H9 (cell line): ENCODE data around the gene JUP. TPM values are rescaled to one million over a fixed set of nuclear protein-coding genes. Genes with fewer than 3 reads are reported as not detected.

Source experiments
- DNase-seq: peaks from one replicate; pipeline ENCODE4 v3.0.0-alpha.2; 2017
- H2AFZ ChIP-seq: one replicate; pipeline ENCODE4 v1.6.1; 2013; ENCODE audit warnings: mild to moderate bottlenecking, low read length, control low read depth, moderate library complexity
- H2AK5ac ChIP-seq: 2 replicates; pipeline ENCODE4 v1.6.1; 2013; ENCODE audit warnings: low read length, control low read depth, mixed read lengths; ENCODE audit not compliant: insufficient read length
- H2BK120ac ChIP-seq: one replicate; pipeline ENCODE4 v1.6.1; 2013; ENCODE audit warnings: low read depth, mild to moderate bottlenecking, low read length, control low read depth, inconsistent platforms; ENCODE audit not compliant: poor library complexity, severe bottlenecking
- H2BK12ac ChIP-seq: 2 replicates; pipeline ENCODE4 v1.6.1; 2013; ENCODE audit warnings: low read length, control low read depth, mixed read lengths, low read depth; ENCODE audit not compliant: insufficient read length
- H2BK15ac ChIP-seq: 2 replicates; pipeline ENCODE4 v1.6.1; 2013; ENCODE audit warnings: low read depth, low read length, control low read depth
- H2BK20ac ChIP-seq: one replicate; pipeline ENCODE4 v1.6.1; 2013; ENCODE audit warnings: low read depth, mild to moderate bottlenecking, low read length, control low read depth, inconsistent platforms; ENCODE audit not compliant: poor library complexity, severe bottlenecking
- H2BK5ac ChIP-seq: 2 replicates; pipeline ENCODE4 v1.6.1; 2013; ENCODE audit warnings: low read length, control low read depth, mixed read lengths; ENCODE audit not compliant: insufficient read length
- H3K14ac ChIP-seq: 2 replicates; pipeline ENCODE4 v1.6.1; 2013; ENCODE audit warnings: low read length, control low read depth; ENCODE audit not compliant: insufficient read depth
- H3K18ac ChIP-seq: 2 replicates; pipeline ENCODE4 v1.6.1; 2013; ENCODE audit warnings: low read depth, mild to moderate bottlenecking, mixed read lengths, low read length, control low read depth; ENCODE audit not compliant: insufficient read length
- H3K23ac ChIP-seq: 2 replicates; pipeline ENCODE4 v1.6.1; 2013; ENCODE audit warnings: low read length, control low read depth, mixed read lengths, low read depth; ENCODE audit not compliant: insufficient read length
- H3K23me2 ChIP-seq: 2 replicates; pipeline ENCODE4 v1.6.1; 2013; ENCODE audit warnings: low read depth, mild to moderate bottlenecking, mixed read lengths, low read length, control low read depth; ENCODE audit not compliant: insufficient read length, poor library complexity, severe bottlenecking
- H3K27ac ChIP-seq: 2 replicates; pipeline ENCODE4 v1.5.1; 2013; ENCODE audit warnings: low read length, control low read depth, mixed read lengths, low read depth; ENCODE audit not compliant: insufficient read length
- H3K27me3 ChIP-seq: 2 replicates; pipeline ENCODE4 v1.6.1; 2013; ENCODE audit warnings: low read length, control low read depth, inconsistent platforms; ENCODE audit not compliant: insufficient read depth
- H3K4ac ChIP-seq: 2 replicates; pipeline ENCODE4 v1.6.1; 2013; ENCODE audit warnings: low read depth, mild to moderate bottlenecking, control low read depth, inconsistent platforms, low read length, moderate library complexity
- H3K4me1 ChIP-seq: 2 replicates; pipeline ENCODE4 v1.6.1; 2013; ENCODE audit warnings: low read length, control low read depth, inconsistent platforms; ENCODE audit not compliant: insufficient read depth
- H3K4me2 ChIP-seq: 2 replicates; pipeline ENCODE4 v1.6.1; 2013; ENCODE audit warnings: low read length, control low read depth, mixed read lengths; ENCODE audit not compliant: insufficient read length, insufficient read depth
- H3K56ac ChIP-seq: 2 replicates; pipeline ENCODE4 v1.6.1; 2013; ENCODE audit warnings: low read depth, mild to moderate bottlenecking, mixed read lengths, low read length, control low read depth; ENCODE audit not compliant: insufficient read length
- H3K79me1 ChIP-seq: 2 replicates; pipeline ENCODE4 v1.6.1; 2013; ENCODE audit warnings: low read depth, mild to moderate bottlenecking, moderate library complexity, low read length, control low read depth, inconsistent platforms; ENCODE audit not compliant: insufficient read depth, poor library complexity, severe bottlenecking
- H3K79me2 ChIP-seq: 2 replicates; pipeline ENCODE4 v1.6.1; 2013; ENCODE audit warnings: low read length, control low read depth, inconsistent platforms; ENCODE audit not compliant: insufficient read depth
- H3K9ac ChIP-seq: 2 replicates; pipeline ENCODE4 v1.6.1; 2013; ENCODE audit warnings: low read length, control low read depth, mixed read lengths; ENCODE audit not compliant: insufficient read length; ENCODE audit errors: extremely low read depth
- H3K9me3 ChIP-seq: one replicate; pipeline ENCODE4 v1.6.1; 2013; ENCODE audit warnings: low read depth, low read length, inconsistent platforms; ENCODE audit not compliant: control insufficient read depth
- H3T11ph ChIP-seq: one replicate; pipeline ENCODE4 v1.6.1; 2013; ENCODE audit warnings: mild to moderate bottlenecking, low read length, control low read depth, inconsistent platforms
- H4K20me1 ChIP-seq: one replicate; pipeline ENCODE4 v1.6.1; 2013; ENCODE audit not compliant: control insufficient read depth, insufficient read length, insufficient read depth
- H4K5ac ChIP-seq: 2 replicates; pipeline ENCODE4 v1.6.1; 2013; ENCODE audit warnings: low read depth, mild to moderate bottlenecking, mixed read lengths, low read length, control low read depth; ENCODE audit not compliant: insufficient read length
- H4K8ac ChIP-seq: replicated peaks from 2 replicates; pipeline ENCODE4 v1.6.1; 2013; ENCODE audit warnings: low read length, control low read depth, mixed read lengths, low read depth; ENCODE audit not compliant: insufficient read length
- H4K91ac ChIP-seq: 2 replicates; pipeline ENCODE4 v1.6.1; 2013; ENCODE audit warnings: low read depth, mild to moderate bottlenecking, moderate library complexity, mixed read lengths, low read length, control low read depth; ENCODE audit not compliant: insufficient read length
- H3K27ac Mint-ChIP-seq, 3 experiments: 2 replicates in 2 of 3; 3 replicates in 1 of 3; pipeline ENCODE4 v1.8.0; 2020 to 2021; ENCODE audit warnings: mixed read lengths in 3 of 3, mild to moderate bottlenecking in 1 of 3, moderate library complexity in 1 of 3
- H3K27me3 Mint-ChIP-seq: 2 replicates; pipeline ENCODE4 v1.8.0; 2021; ENCODE audit warnings: low read depth, mild to moderate bottlenecking, moderate library complexity, mixed read lengths
- H3K36me3 Mint-ChIP-seq, 3 experiments: 2 replicates in 2 of 3; 3 replicates in 1 of 3; pipeline ENCODE4 v1.8.0; 2020 to 2021; ENCODE audit warnings: low read depth in 3 of 3, mixed read lengths in 3 of 3; ENCODE audit not compliant: insufficient read depth in 1 of 3
- H3K4me1 Mint-ChIP-seq, 2 experiments: 2 replicates each; pipeline ENCODE4 v1.8.0; 2020; ENCODE audit warnings: mixed read lengths in 2 of 2
- H3K4me3 Mint-ChIP-seq, 2 experiments: 2 replicates in 1 of 2; 3 replicates in 1 of 2; pipeline ENCODE4 v1.8.0; 2020 to 2021; ENCODE audit warnings: mild to moderate bottlenecking in 2 of 2, mixed read lengths in 2 of 2, moderate library complexity in 1 of 2
- H3K9me3 Mint-ChIP-seq, 2 experiments: 2 replicates in 1 of 2; 3 replicates in 1 of 2; pipeline ENCODE4 v1.8.0; 2020; ENCODE audit warnings: mild to moderate bottlenecking in 2 of 2, mixed read lengths in 2 of 2, moderate library complexity in 1 of 2
- WGBS: extraction: QIAGEN DNeasy Blood & Tissue Kit; methylation state at CpG from one replicate; pipeline ENCODE4 v1.1.7; 2013; ENCODE audit warnings: missing lambda C conversion rate, low lambda C conversion rate, mixed read lengths; ENCODE audit not compliant: insufficient read length; ENCODE audit errors: extremely low coverage; 5-methylcytosine and 5-hydroxymethylcytosine counted together
- total RNA-seq: library from RNA; stranded (reverse); gene quantifications from 2 replicates; pipeline ENCODE4 v1.2.1, GENCODE V29; 2021
- TF ChIP-seq, protein P1 (sequence below): fragments of 200-600 bp; sonication (generic); conservative IDR thresholded peaks from 3 replicates; pipeline ENCODE4 v1.8.0; 2021; ENCODE audit warnings: antibody characterized with exemption, mild to moderate bottlenecking

The JUP gene
- total RNA-seq, 1 experiment from 2014 or later: 90.1 TPM

DNA sequence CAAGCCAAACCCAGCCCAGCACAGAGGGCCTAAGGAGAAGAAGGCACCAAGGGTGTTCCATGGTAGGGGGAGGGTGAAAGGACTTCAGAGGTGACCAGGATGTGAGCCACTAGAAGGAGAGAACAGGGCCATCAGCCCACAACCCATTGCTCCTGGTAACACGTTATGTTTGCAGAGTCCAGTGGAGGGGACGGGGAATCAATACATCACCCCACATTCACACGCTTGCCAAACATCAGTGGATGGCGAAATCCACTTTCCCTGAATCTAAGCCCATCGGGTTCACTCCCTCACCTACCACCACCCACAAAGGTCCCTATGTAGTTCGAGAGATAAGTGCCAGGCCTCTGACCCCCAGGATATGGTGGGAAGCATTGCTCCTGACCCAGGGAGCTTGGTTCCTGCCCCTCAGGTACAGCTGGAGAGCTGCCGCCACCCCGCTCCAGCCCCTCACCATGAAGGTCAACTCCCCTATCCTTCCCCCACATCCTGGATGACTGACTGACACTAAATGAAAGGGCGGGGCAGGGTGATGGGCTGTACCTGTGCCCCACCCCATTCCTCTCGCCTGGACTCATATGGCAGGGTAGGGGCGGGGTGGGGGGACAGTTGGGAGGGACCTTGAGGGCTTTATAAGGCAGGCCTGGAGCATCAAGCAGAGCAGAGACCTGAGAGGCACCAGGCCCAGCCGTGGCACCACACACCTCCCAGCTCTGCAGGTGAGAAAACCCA is 74.7 kb downstream of the JUP start, which contains the start of gene GAST:
GAST (plus strand) TSS at position 663 of the 732 bp plus-strand sequence. CDS start 3,106 bp downstream, outside the sequence.
- H3T11ph ChIP-seq: no peak within 1 kb of the TSS
- H3K27me3 ChIP-seq: peaks cover 34% of the 10 kb centered on the region; the same call in 1 of the 2 replicates
- no peak within 1 kb of the TSS for H2AFZ ChIP-seq
- peak within 1 kb of the TSS in 1 of 3 experiments; percentile 59; a peak in 1 of 7 replicates for H3K27ac Mint-ChIP-seq
- no peaks in the 10 kb centered on the region for H3K4me1 ChIP-seq
- no peak within 1 kb of the TSS for H3K18ac ChIP-seq
- H4K20me1 ChIP-seq: no peaks in the 10 kb centered on the region
- H2BK120ac ChIP-seq: no peak within 1 kb of the TSS
- TF ChIP-seq, protein P1, sequence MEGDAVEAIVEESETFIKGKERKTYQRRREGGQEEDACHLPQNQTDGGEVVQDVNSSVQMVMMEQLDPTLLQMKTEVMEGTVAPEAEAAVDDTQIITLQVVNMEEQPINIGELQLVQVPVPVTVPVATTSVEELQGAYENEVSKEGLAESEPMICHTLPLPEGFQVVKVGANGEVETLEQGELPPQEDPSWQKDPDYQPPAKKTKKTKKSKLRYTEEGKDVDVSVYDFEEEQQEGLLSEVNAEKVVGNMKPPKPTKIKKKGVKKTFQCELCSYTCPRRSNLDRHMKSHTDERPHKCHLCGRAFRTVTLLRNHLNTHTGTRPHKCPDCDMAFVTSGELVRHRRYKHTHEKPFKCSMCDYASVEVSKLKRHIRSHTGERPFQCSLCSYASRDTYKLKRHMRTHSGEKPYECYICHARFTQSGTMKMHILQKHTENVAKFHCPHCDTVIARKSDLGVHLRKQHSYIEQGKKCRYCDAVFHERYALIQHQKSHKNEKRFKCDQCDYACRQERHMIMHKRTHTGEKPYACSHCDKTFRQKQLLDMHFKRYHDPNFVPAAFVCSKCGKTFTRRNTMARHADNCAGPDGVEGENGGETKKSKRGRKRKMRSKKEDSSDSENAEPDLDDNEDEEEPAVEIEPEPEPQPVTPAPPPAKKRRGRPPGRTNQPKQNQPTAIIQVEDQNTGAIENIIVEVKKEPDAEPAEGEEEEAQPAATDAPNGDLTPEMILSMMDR: no peak
- H3K9ac ChIP-seq: no peak within 1 kb of the TSS
- DNase-seq: no peak
- H3K9me3 ChIP-seq: no peaks in the 10 kb centered on the region
- no peak within 1 kb of the TSS for H2BK20ac ChIP-seq
- H3K79me1 ChIP-seq: no peaks in the 10 kb centered on the region
- peaks cover 96% of the 10 kb centered on the region for H3K27me3 Mint-ChIP-seq
- no peak within 1 kb of the TSS for H4K91ac ChIP-seq
- H3K27ac ChIP-seq: no peak within 1 kb of the TSS
- no peaks in the 10 kb centered on the region for H3K23me2 ChIP-seq
- no peak within 1 kb of the TSS for H3K4ac ChIP-seq
- H3K56ac ChIP-seq: no peak within 1 kb of the TSS
- peaks cover 2 to 3% of the 10 kb centered on the region in 2 experiments; a peak in 1 of 4 replicates for H3K4me1 Mint-ChIP-seq
- H3K4me3 Mint-ChIP-seq: no peak within 1 kb of the TSS
- no peak within 1 kb of the TSS for H2BK5ac ChIP-seq
- no peak within 1 kb of the TSS for H3K4me2 ChIP-seq
- no peaks in the 10 kb centered on the region for H3K79me2 ChIP-seq
- H4K8ac ChIP-seq: no peak within 1 kb of the TSS
- H3K23ac ChIP-seq: no peak within 1 kb of the TSS
- no peak within 1 kb of the TSS for H2AK5ac ChIP-seq
- peaks cover 12 to 14% of the 10 kb centered on the region in 2 experiments for H3K9me3 Mint-ChIP-seq
- H2BK15ac ChIP-seq: no peak within 1 kb of the TSS
- WGBS: no CpG with 5 or more reads among the region's 12 CpGs
- no peak within 1 kb of the TSS for H3K14ac ChIP-seq
- H4K5ac ChIP-seq: no peak within 1 kb of the TSS
- H3K36me3 Mint-ChIP-seq: peaks cover 0 to 6% (median 4%) of the 10 kb centered on the region in 3 experiments; a peak in 3 of 7 replicates
- H2BK12ac ChIP-seq: no peak within 1 kb of the TSS
